ENCODE results near the gene CENPS. TPM values are rescaled to one million over a fixed set of nuclear protein-coding genes. Genes with fewer than 3 reads are reported as not detected.

The CENPS gene
- total RNA-seq, 1 donor = 17.4 TPM

GRCh38 chr1:10484521-10484920 lies 54.3 kb downstream of the CENPS start:
- H3K9me3 ChIP-seq (ENCODE audit: low read depth, low read length) = no peaks in the 10 kb centered on the region
- peak; percentile 46 for DNase-seq (ENCODE audit: insufficient read length, low spot score, missing footprints)
- H3K4me2 ChIP-seq (ENCODE audit: insufficient read depth, low read length) = peak overlapping the region; percentile 44
- no peak overlapping the region for H3K27ac ChIP-seq (ENCODE audit: low read depth, low read length)
- peak overlapping the region; percentile 48 for H2AFZ ChIP-seq (ENCODE audit: low read length)
- no peaks in the 10 kb centered on the region for H3K27me3 ChIP-seq (ENCODE audit: insufficient read depth, low read length)
- TF ChIP-seq CTCF (IDR thresholded peaks at IDR 0.05; ENCODE audit: extremely low read depth, low read depth, low read length) = no peak
- H3K79me2 ChIP-seq (ENCODE audit: insufficient read depth, low read length) = peaks cover 71% of the 10 kb centered on the region
- H3K4me3 ChIP-seq (ENCODE audit: insufficient read depth, low read length) = no peak overlapping the region
- H3K36me3 ChIP-seq (ENCODE audit: insufficient read depth, low read length) = no peaks in the 10 kb centered on the region
- peaks cover 26% of the 10 kb centered on the region for H4K20me1 ChIP-seq (ENCODE audit: insufficient read depth, low read length)
- H3K4me1 ChIP-seq (ENCODE audit: insufficient read depth, low read length) = peaks cover 5% of the 10 kb centered on the region

- H3K9me3 ChIP-seq (ENCODE audit: low read depth, low read length) = no peaks in the 10 kb centered on the region
- DNase-seq (ENCODE audit: insufficient read length, low spot score, missing footprints) = no peak
- peaks cover 32% of the 10 kb centered on the region for H4K20me1 ChIP-seq (ENCODE audit: insufficient read depth, low read length)
- no peak overlapping the region for H3K4me2 ChIP-seq (ENCODE audit: insufficient read depth, low read length)
- no peaks in the 10 kb centered on the region for H3K36me3 ChIP-seq (ENCODE audit: insufficient read depth, low read length)
- TF ChIP-seq CTCF (IDR thresholded peaks at IDR 0.05; ENCODE audit: extremely low read depth, low read depth, low read length) = no peak
- no peak overlapping the region for H2AFZ ChIP-seq (ENCODE audit: low read length)
- H3K4me1 ChIP-seq (ENCODE audit: insufficient read depth, low read length) = peaks cover 5% of the 10 kb centered on the region
- H3K79me2 ChIP-seq (ENCODE audit: insufficient read depth, low read length) = peaks cover 81% of the 10 kb centered on the region
- H3K4me3 ChIP-seq (ENCODE audit: insufficient read depth, low read length) = no peak overlapping the region
- H3K27me3 ChIP-seq (ENCODE audit: insufficient read depth, low read length) = no peaks in the 10 kb centered on the region
- no peak overlapping the region for H3K27ac ChIP-seq (ENCODE audit: low read depth, low read length)
These were observed 59.2 kb downstream of the CENPS start for GRCh38 chr1:10489291-10490055.

DNA sequence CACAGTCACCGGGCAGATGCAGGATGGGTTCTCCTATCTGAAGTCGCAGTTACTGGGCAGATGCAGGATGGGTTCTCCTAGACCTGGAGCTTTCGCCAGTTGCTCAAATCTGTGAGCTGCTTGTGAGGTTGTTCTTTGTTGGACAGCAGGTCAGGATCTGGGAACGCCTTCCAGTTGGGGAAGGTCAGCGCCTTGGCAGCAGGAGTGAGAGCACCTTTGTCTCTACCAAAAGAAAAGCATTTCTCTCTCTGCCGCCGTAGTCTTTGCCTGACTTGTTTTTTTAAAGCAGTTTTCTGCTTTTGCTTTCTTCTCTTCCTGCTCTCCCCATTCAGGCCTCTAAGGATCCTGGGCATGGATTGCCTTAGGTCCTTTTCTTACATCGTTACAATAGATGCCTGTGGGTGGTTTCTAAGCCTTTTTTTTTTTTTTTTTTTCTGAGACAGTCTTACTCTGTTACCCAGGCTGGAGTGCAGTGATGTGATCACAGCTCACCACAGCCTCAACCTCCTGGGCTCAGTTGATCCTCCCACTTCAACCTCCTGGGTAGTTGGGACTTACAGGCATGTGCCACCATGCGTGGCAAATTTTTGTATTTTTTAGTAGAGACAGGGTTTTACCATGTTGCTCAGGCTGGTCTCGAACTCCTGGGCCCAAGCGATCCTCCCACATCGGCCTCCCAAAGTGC lies 60.2 kb downstream of the CENPS start:
- peaks cover 80% of the 10 kb centered on the region for H3K79me2 ChIP-seq (ENCODE audit: insufficient read depth, low read length)
- TF ChIP-seq CTCF (IDR thresholded peaks at IDR 0.05; ENCODE audit: extremely low read depth, low read depth, low read length) = no peak
- H4K20me1 ChIP-seq (ENCODE audit: insufficient read depth, low read length) = peaks cover 28% of the 10 kb centered on the region
- H3K9me3 ChIP-seq (ENCODE audit: low read depth, low read length) = no peaks in the 10 kb centered on the region
- no peaks in the 10 kb centered on the region for H3K36me3 ChIP-seq (ENCODE audit: insufficient read depth, low read length)
- no peaks in the 10 kb centered on the region for H3K27me3 ChIP-seq (ENCODE audit: insufficient read depth, low read length)
- H3K4me3 ChIP-seq (ENCODE audit: insufficient read depth, low read length) = no peak overlapping the region
- no peak for DNase-seq (ENCODE audit: insufficient read length, low spot score, missing footprints)
- H3K27ac ChIP-seq (ENCODE audit: low read depth, low read length) = no peak overlapping the region
- H3K4me2 ChIP-seq (ENCODE audit: insufficient read depth, low read length) = no peak overlapping the region
- H2AFZ ChIP-seq (ENCODE audit: low read length) = no peak overlapping the region
- H3K4me1 ChIP-seq (ENCODE audit: insufficient read depth, low read length) = peaks cover 8% of the 10 kb centered on the region

Other genes with a start within 250 kb of the CENPS start
- 35.8 and 38.0 TPM in 2 replicates for gene KIF1B, start 219.9 kb upstream of the CENPS start, total RNA-seq
- gene PGD, start 31.4 kb upstream of the CENPS start, total RNA-seq = 136 and 142 TPM in 2 replicates
- gene CORT, start 19.6 kb downstream of the CENPS start, total RNA-seq = 0.29 and 0.36 TPM in 2 replicates
- 27.9 and 32.7 TPM in 2 replicates for gene DFFA, start 42.1 kb downstream of the CENPS start, total RNA-seq
- gene PEX14, start 44.5 kb downstream of the CENPS start, total RNA-seq = 15.2 and 15.3 TPM in 2 replicates

Measured in osteoblast (primary cell).